Stimulated activated CD8-positive, alpha-beta memory T cell treated with anti-CD3 and anti-CD28 coated beads, Interleukin-4, amount 100 ng/mL, for 24 hours (primary cell): ENCODE measurements around the gene CEMIP.

Experiments used
- DNase-seq: peaks from one replicate; pipeline ENCODE4 v3.0.0-alpha.2; 2020; ENCODE audit warnings: low read depth

The CEMIP gene

DNA sequence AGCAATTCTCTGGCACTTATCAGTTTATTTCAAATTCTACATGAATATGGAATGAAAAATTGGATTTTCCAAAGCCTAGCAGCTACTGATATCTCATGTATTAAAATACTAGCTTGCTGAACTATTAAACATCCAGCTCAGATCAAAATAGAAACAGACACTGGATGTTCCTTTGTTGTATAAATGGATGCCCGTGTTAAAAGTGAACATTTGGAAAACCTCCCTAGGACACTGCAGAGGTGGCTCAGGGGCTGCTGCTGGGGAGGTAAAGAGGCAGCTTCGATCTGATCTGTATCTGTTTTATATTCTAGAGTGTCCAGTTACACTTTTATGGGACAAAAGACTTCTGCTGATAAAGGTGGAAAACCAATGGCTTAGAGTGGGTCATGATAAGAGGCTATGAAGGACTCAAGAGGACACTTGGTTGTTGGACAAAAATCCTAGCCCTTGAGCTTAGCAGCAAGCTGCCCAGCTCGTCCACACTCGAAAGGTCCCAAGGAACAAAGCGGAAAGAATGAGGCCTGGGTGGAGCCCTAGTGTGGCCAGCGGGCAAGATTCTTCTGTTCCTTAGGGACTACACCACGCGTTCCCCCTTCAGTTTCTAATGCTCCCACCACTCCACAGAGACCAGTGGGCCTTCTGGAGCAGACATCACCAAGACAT, 200.5 kb downstream of the CEMIP start:
- DNase-seq, result no peak

DNA sequence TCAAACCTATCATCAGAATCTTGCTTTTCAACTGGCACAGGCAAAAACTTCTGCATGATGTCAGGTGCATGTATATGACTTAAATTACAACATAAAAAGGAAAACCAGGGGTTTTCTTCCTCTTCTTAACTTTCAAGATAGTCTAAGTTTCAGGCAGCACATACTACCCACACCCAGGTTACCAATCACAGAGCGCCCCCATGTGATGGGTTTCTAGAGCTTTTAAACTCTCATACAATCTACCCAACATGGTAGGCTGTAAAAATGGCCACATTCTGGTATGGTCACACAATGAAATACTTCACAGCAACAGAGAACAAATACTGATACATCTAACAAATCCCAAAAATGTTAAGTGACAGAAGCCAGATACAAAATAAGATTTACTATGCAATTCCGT, 203.0 kb downstream of the CEMIP start:
- no peak for DNase-seq

DNA sequence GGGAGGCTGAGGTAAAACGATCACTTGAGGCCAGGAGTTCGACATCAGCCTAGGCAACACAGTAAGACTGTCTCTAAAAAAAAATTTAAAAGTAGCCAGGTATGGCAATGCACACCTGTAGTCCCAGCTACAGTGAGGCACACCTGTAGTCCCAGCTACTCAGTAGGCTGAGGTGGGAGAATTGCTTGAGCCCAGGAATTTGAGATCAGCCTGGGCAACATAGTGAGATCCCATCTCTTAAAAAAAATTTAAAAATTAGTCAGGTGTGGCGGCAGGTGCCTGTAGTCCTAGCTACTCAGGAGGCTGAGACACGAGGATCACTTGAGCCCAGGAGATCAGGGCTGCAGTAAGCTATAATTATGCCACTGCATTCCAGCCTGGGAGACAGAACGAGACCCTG, 203.7 kb downstream of the CEMIP start:
- DNase-seq, result no peak

DNA sequence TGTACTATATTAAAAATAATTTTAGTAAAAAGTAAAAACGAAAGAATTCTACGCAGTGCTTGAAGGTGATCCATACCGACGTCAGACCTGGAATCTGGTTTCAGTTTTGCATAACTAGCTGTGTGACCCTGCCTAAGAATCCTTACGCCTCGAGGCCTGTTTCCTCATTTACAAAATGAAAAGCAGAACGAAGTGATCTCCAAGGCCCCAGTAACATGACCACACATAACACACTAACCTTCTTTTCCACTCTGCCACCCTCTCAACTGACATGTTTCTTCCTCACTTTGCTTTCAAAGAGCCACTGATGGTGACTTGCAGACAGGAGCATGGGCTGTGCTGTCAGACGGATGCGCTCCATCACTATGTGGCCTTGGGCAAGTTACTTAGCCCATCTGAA, 205.7 kb downstream of the CEMIP start:
- DNase-seq, result no peak

DNA sequence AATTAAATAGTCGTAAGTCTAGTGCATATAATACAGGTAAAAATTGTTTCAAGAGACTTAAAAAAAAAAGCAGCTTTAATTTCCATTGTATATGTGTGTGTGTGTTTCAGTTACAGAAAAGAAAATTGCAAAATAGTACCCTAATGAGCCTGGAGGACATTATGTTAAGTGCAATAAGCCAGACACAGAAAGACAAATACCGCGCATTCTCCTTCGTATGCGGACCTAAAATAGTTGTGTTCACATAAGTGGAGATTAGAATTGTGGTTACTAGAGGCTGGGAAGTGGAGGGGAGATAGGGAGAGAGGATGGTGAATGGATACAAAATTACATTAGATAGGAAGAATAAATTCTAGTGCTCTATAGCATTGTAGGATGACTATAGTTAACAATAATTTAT, 206.8 kb downstream of the CEMIP start:
- DNase-seq, result no peak

DNA sequence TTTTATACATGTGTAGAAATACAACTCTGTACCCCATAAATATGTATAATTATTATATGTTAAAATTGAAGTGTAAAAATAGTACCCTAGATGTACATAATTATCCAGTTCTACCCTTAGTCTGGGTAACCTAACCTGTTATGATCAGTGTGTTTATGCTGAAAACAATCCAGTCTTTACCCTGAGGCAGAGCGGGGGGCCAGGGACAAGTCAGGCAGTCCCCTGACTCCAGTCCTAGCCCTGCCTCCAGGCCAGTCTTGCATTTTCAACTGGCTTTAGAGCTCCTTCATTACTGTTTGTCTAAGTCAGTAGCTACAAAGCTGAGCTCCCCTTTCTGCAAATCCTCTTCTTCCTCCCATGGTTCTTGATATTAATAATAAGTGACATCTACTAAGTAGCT, 207.3 kb downstream of the CEMIP start:
- no peak for DNase-seq

DNA sequence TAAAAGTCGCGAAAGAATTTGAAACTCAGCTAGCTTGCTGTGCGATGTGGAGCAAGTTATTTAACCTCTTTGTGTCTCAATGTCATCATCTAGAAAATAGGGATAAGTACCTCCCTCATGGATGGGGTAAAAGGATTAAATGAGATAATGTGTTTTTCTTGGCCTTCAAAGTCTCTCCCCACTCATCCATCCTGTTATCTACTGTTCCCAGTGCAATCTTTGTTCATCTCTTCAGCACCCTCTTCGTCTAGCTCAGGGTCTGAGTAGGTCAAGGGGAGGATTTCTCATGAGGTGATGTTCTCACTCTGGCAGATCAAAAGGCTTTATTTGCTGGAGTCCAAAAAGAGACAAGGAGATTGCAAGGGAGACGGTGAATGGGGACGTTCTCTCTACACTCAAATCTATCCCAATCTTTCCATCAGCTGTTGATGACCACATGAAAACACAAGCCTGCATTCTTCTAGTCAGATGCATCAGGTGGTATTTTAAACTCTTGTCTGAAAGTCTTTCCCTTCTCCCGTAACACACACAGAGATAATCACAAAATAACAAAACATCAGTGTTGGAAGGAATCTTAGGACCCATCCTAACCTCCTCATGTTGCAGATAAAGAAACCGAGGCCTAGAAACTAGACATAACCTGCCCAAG, 209.1 kb downstream of the CEMIP start:
- no peak for DNase-seq

DNA sequence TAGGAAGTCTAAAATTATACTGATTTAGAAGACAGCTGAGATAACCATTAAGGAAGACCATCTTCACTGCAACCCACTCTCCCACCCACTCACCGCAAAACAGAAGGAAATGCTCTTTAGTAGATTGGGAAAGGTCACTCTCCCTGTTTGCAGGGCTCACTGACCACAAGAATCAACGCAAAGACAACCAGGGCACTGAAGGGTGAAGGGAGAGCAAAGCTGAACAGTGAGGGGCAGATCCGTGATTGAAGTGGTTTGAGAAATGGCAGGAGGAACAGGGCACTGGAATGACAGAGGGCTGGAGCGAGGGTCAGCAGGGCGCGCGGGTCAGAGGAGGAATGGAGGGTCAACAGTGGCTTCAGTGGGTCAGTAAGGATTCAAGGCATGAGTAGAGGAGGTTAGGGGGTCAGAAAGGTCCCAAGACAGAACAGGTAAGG, 209.9 kb downstream of the CEMIP start:
- no peak for DNase-seq

DNA sequence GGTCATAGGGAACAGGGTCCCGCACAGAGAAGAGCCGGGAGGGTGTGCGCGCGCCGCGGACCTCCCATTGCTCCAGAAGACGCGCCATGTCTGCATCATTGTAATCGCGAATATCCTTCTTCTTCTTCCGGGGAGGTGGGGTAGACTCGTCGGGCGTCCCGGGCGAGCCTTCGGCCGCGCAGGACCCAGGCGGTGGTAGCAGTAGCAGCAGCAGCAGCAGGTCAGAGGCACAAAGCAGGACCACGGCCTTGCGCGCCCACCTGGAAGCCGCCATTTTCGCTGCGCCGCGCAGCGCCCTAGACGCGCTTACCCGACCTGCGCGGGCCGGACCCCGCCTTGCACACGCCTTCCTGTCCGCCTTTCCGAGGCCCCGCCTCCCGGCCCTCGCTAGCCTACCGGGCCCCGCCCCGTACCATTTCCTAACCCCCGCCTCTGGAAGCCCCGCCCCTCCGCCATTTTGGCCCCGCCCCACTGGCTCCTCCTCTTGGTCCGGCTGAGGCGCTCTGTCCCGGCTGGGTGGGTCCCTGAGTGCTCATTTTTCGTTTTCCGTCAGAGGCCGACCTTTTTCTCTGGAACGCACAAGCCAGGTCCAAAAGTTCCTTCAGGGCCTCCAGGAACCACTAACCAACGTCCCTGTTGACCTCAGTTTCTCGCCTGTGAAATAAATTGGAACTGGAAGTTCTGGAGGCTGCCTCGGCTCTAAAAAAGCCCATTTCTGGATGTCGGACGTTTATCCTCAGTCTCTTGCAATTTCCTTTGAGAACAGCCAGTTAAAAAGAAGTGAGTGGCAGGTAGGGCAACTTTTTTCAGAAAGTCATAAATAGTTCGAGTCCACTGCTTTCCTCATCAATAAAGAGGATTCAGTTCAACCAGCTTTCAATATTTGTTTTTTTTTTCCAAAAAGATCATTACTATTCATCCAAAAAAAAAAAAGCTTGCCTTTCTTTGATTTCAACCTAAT, 210.6 kb downstream of the CEMIP start, which contains the start of gene MESD:
Gene MESD, minus strand, starts transcription at position 302 of the 961 bp plus-strand sequence. Its CDS starts 28 bp downstream, at position 274.
- DNase-seq, result peak; percentile 97

DNA sequence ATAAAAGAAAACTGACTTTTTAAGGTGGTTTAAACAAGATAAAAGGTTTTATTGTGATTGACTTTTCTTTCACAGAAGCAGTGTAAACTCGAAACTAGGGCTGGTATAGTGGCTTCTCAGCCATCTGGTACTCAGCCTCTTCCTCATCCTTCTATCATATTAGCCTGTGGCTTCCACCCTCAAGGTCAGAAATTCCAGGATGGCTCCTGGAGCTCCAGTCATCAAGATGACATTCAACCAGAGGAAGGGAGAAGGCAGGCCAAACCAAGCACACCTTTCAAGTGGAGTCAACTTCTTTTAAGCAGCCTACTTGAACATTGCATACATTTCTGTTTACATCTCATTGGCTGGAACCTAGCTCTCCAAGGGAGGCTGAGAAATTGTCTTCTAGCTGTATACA, 211.8 kb downstream of the CEMIP start:
- DNase-seq, result no peak

DNA sequence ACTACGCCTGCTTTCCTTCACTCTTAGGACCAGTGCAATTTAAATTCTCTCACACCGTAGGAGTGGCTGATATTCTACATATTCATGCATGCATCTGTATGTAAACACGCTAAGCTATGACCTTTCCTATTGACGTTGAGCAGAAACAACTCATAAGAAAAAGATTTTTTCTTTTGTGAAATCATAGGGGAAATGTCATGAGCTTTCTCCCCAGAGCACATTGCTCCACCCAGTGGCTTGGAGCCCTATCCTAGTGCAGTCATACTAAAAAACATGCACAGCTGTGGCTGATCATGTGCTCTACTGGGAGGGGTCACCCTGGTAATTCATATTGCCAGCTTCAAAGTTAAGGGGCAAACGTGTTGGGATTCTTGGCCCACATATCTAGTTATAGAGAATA, 212.3 kb downstream of the CEMIP start:
- DNase-seq, result no peak

DNA sequence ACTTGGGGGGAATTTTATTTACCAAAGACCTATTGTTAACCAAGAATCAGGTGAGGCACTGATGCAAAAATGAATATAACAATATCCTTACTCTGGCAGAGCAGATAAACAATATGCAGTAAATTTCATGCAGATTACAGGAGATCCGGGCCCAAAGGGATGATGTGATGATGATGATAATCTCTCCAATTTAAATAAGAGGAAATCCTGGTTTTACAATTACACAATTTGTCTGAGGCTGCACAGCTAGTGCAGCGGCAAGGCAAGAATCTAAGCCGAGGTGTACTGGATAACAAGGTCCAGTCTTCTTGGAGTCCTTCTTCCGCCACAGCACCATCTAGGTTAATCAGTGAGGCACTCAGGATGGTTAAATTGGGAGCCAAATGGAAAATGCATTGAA, 212.8 kb downstream of the CEMIP start:
- no peak for DNase-seq

DNA sequence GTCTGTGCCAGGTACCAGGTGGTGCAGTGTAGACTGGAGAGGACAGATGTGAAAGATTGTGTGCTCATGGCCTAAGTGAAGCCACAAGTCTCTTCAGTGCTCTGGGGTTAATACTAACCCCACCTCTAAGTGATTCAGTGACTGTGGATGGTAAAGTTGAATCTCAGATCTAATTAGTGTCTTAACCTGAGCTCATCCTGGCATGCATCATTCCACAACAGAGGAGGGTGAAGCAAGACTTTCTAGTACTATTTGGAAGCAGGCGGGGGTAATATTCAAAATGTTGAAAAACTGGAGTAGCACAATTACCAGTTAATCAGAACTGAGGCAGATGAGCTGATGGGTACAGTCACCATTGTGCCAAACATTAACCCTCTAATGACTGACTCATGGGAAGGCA, 213.3 kb downstream of the CEMIP start:
- DNase-seq, result no peak

DNA sequence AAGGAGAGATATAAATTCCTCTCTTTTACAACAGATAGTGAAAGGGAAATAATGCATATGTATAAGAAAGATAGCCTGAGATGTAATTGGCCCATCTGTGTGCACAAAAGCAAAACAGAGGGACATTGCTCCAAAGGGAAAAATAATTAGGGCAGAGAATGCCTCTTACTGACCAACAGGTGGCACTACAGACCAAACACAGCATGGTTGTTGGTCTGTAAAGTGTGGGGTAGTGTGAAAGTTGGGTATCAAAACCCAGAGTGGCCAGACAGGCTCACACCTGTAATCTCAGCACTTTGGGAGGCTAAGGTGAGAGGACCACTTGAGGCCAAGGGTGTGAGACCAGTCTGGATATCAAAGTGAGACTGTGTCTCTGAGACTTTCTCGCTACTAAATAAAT, 217.1 kb downstream of the CEMIP start:
- no peak for DNase-seq

DNA sequence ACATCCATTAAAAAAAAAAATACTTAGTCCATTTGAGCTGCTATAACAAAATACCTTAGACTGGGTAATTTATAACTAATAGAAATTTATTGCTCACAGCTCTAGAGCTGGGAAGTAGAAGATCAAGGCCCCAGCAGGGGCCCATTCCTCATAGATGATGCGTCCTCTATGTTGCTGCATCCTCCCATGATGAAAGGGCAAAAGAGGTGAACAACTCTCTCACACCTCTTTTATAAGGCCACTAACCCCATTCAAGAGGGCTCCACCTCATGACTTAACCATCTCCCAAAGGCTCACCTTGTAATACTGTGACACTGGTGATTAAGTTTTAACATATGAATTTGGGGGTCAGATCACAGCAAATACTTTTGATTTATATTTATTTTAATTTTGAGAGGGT, 218.5 kb downstream of the CEMIP start:
- no peak for DNase-seq

DNA sequence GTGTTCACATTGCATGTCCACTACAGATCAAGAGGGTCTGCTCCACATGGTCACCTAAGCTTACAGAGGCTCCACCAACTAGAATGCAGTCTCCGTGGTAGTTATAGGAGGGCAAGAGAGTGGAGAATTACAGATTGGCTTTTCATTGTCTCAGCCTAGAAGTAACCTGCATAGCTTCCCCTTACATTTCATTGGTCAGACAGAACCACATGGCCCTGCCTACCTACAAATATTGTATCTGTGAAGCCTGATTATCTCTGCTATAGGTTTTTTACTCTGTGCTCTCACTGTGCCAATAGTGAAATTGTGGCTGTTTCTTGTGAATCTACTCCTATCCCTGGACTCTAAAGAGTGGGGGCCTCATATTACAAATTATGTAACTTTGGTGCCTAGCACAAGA, 219.1 kb downstream of the CEMIP start:
- no peak for DNase-seq

DNA sequence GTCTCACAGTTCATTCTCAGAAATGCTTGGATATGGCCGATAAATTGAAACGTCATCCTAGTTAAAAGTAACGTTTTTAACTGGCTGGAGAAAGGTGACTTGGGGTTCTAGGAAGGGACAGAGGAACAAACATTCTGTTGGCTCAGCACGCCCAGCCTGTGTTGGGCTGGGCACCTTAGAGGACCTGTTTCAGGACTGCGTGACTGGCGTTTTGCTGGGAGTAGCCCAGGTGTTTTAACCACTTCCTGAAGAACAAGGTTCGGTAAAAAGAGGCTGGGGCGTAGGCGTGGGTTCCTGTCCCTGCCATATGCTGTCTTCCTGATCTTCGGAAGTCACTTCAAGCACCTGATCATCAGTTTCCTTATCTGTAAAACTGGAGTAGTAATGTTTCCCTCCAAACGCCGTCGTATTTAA, 220.5 kb downstream of the CEMIP start:
- DNase-seq, result peak; percentile 35

DNA sequence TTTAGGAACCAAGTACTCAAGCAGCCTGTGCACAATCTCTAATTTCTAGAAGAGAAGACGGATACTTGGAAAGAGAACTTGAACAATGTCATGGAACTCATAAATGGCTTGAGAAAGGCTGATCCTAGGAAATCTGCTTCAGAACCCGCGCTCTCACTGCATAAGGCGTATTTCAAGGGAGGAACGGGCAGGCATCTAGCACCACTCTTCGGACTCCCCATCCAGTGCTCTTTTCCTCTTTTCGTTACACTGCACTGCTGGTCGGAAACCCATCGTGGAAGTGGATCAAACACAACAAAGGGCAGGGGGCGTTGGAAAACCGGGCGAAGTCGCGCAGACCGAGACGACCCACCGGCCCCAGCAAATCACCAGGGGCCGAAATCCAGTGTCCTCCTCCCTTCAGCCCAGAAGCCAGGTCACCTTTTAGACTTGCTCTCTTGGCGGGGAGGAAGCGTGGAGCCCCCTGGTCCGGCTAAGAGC, 221.0 kb downstream of the CEMIP start:
- DNase-seq, result no peak

DNA sequence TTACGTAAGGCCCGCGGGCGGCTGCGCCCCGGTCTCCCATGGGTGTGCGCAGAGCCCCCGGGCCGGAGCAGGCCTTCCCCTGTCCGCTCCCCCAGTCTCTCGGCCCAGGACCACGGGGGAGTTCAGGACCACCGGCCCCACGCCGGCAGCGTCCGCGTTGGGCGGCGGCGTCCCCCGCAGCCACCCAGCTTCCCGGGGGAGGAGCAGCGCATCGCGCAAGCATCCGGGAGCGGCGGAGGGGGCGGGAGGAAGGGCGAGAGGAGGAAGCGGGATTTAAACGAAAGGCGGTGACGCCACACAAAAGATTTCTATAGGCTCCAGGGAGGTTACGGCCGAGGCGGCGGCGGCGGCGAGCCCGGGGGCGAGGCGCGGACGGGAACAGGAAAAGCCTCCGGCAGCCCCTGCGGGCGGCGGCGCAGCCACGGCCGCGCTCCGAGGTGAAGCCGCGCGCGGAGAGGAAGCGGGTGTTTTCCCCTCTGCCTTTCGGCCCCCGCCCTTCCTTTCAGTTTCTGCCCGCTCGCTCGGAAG, 221.5 kb downstream of the CEMIP start, which contains the start of gene TLNRD1:
Gene TLNRD1, plus strand, starts transcription at position 300 of the 528 bp plus-strand sequence. CDS start 1,349 bp downstream, outside the sequence.
- peak; percentile 73 for DNase-seq
